ENCODE results near the gene JTB.
"Not testable (repeated sequence)": the region's sequence is repeated elsewhere in the genome, so short reads cannot be mapped to it uniquely, and the experiment has no call there.

The JTB gene

DNA sequence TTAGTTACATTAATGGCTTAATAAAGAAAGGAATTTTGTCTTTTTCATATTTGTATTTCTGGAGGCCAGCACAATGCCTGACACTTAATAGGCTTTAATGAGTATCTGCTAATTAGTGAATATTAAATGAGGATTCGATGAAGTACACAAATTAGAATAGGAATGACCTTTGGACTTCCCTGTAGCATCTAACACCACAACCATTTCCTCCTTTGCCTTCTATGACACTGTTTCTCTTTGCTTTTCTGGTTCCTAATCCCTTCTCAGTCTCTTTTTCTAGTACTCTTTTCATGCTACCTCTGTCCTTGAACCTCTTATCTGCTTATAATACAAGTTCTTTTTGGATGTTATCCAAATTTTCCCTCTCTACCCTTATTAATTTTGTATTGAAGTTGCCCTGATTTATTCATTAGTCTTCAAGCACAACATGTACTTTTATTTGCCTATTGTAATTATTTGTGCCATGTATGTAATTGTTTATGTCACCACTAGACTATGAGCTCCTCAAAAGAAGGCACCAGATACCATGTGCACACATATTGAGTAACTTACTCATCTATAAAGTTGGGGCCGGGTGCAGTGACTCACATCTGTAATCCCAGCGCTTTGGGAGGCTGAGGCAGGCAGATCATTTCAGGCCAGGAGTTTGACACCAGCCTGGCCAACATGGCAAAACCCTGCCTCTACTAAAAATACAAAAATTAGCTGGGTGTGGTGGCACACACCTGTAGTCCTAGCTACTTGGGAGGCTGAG, 36.9 kb upstream of the JTB start:
- Histone ChIP-seq H3K9me2 (replicated peaks; ENCODE audit: control insufficient read depth, low read length) (no peaks in the 10 kb centered on the region), H3K4me2 (ENCODE audit: low read length) (no peak overlapping the region), H3F3A (ENCODE audit: control insufficient read depth, insufficient read depth) (no peaks in the 10 kb centered on the region), H3K79me2 (ENCODE audit: control insufficient read depth, low read length) (no peaks in the 10 kb centered on the region), H3K9me3 (ENCODE audit: control insufficient read depth, insufficient read depth, low read length) (no peaks in the 10 kb centered on the region), H3K27me3 (ENCODE audit: control insufficient read depth, low read length) (no peaks in the 10 kb centered on the region), H3K36me3 (ENCODE audit: control insufficient read depth, low read length) (no peaks in the 10 kb centered on the region), H3K4me1 (ENCODE audit: control insufficient read depth, low read length) (no peaks in the 10 kb centered on the region), H4K20me1 (ENCODE audit: control insufficient read depth, insufficient read depth, low read depth, low read length) (no peaks in the 10 kb centered on the region), H3K4me3 (ENCODE audit: low read length) (no peak overlapping the region), H3K27ac (ENCODE audit: low read depth, low read length) (no peak overlapping the region)
- TF ChIP-seq, protein P1, sequence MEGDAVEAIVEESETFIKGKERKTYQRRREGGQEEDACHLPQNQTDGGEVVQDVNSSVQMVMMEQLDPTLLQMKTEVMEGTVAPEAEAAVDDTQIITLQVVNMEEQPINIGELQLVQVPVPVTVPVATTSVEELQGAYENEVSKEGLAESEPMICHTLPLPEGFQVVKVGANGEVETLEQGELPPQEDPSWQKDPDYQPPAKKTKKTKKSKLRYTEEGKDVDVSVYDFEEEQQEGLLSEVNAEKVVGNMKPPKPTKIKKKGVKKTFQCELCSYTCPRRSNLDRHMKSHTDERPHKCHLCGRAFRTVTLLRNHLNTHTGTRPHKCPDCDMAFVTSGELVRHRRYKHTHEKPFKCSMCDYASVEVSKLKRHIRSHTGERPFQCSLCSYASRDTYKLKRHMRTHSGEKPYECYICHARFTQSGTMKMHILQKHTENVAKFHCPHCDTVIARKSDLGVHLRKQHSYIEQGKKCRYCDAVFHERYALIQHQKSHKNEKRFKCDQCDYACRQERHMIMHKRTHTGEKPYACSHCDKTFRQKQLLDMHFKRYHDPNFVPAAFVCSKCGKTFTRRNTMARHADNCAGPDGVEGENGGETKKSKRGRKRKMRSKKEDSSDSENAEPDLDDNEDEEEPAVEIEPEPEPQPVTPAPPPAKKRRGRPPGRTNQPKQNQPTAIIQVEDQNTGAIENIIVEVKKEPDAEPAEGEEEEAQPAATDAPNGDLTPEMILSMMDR (IDR thresholded peaks at IDR 0.05; ENCODE audit: low read depth, low read length, poor library complexity, severe bottlenecking) = no peak
- TF ChIP-seq EZH2phosphoT487 (IDR thresholded peaks at IDR 0.05; ENCODE audit: borderline replicate concordance, low read length) = no peak

DNA sequence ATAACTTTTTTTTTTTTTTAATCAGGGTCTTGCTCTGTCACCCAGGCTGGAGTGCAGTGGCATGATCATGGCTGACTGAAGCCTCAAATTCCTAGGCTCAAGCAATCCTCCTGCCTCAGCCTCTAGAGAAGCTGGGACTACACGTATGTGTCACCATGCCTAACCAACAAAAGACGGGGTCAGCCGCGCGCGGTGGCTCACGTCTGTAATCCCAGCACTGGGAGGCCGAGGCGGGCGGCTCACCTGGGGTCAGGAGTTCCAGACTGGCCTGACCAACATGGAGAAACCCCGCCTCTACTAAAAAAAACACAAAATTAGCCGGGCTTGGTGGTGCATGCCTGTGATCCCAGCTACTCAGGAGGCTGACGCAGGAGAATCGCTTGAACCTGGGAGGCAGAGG, 35.1 kb upstream of the JTB start:
- not testable (repeated sequence) for H3F3A ChIP-seq (ENCODE audit: control insufficient read depth, insufficient read depth); H3K9me3 ChIP-seq (ENCODE audit: control insufficient read depth, insufficient read depth, low read length)

DNA sequence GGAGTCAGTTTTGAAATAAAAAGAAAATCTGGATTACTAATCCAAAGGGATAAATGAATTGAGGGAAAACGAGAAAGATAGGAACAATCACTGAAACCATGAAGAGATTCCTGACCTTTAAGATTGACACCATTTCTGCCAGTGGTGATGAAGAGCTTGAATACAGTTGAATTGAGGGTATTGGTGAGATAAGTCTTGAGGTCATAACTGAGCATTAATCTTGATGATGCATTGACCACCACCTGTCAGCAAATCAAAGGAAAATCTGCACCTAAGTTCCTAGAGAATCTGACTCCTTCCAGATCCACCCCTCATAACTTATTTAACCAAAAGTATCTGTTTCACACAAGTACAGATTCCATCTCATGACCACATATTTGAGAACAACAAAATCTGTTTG, 34.7 kb upstream of the JTB start:
- Histone ChIP-seq H4K20me1 (ENCODE audit: control insufficient read depth, insufficient read depth, low read depth, low read length) (no peaks in the 10 kb centered on the region), H3K27ac (ENCODE audit: low read depth, low read length) (no peak overlapping the region), H3K9me3 (ENCODE audit: control insufficient read depth, insufficient read depth, low read length) (no peaks in the 10 kb centered on the region), H3K4me3 (ENCODE audit: low read length) (no peak overlapping the region), H3F3A (ENCODE audit: control insufficient read depth, insufficient read depth) (no peaks in the 10 kb centered on the region), H3K4me2 (ENCODE audit: low read length) (no peak overlapping the region), H3K9me2 (replicated peaks; ENCODE audit: control insufficient read depth, low read length) (no peaks in the 10 kb centered on the region), H3K4me1 (ENCODE audit: control insufficient read depth, low read length) (no peaks in the 10 kb centered on the region), H3K36me3 (ENCODE audit: control insufficient read depth, low read length) (no peaks in the 10 kb centered on the region), H3K79me2 (ENCODE audit: control insufficient read depth, low read length) (no peaks in the 10 kb centered on the region), H3K27me3 (ENCODE audit: control insufficient read depth, low read length) (no peaks in the 10 kb centered on the region)
- TF ChIP-seq EZH2phosphoT487 (IDR thresholded peaks at IDR 0.05; ENCODE audit: borderline replicate concordance, low read length) = no peak
- TF ChIP-seq, protein P1 (IDR thresholded peaks at IDR 0.05; ENCODE audit: low read depth, low read length, poor library complexity, severe bottlenecking) = no peak

More for the DNA sequence above, 35.1 kb upstream of the JTB start:
- not testable (repeated sequence) for H3K36me3 ChIP-seq (ENCODE audit: control insufficient read depth, low read length); H3K4me2 ChIP-seq (ENCODE audit: low read length); H4K20me1 ChIP-seq (ENCODE audit: control insufficient read depth, insufficient read depth, low read depth, low read length); H3K79me2 ChIP-seq (ENCODE audit: control insufficient read depth, low read length); H3K27me3 ChIP-seq (ENCODE audit: control insufficient read depth, low read length); H3K9me2 ChIP-seq (replicated peaks; ENCODE audit: control insufficient read depth, low read length); H3K4me1 ChIP-seq (ENCODE audit: control insufficient read depth, low read length); H3K4me3 ChIP-seq (ENCODE audit: low read length); H3K27ac ChIP-seq (ENCODE audit: low read depth, low read length)

DNA sequence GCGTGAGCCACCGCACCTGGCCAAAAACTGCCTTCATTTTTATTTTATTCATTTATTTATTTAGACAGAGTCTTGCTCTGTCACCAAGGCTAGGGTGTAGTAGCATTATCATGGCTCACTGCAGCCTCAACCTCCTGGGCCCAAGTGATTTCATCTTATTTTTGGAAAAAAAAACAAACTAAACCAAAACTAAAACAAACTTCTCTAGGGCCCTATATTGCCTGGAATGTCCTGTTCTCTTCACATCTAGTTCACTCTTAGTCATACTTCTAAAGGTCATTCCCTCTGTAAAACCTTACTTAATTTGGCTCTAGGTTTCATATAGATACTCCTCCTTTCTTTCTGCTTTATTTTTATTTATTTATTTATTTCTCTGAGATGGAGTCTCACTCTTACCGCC, 28.7 kb upstream of the JTB start:
- H3F3A ChIP-seq (ENCODE audit: control insufficient read depth, insufficient read depth) = no peaks in the 10 kb centered on the region
- no peaks in the 10 kb centered on the region for H3K4me1 ChIP-seq (ENCODE audit: control insufficient read depth, low read length)
- no peaks in the 10 kb centered on the region for H4K20me1 ChIP-seq (ENCODE audit: control insufficient read depth, insufficient read depth, low read depth, low read length)
- H3K79me2 ChIP-seq (ENCODE audit: control insufficient read depth, low read length) = no peaks in the 10 kb centered on the region
- H3K4me2 ChIP-seq (ENCODE audit: low read length) = no peak overlapping the region
- H3K27ac ChIP-seq (ENCODE audit: low read depth, low read length) = no peak overlapping the region
- no peaks in the 10 kb centered on the region for H3K9me3 ChIP-seq (ENCODE audit: control insufficient read depth, insufficient read depth, low read length)
- no peak overlapping the region for H3K4me3 ChIP-seq (ENCODE audit: low read length)
- no peaks in the 10 kb centered on the region for H3K36me3 ChIP-seq (ENCODE audit: control insufficient read depth, low read length)
- no peak for TF ChIP-seq EZH2phosphoT487 (IDR thresholded peaks at IDR 0.05; ENCODE audit: borderline replicate concordance, low read length)
- TF ChIP-seq, protein P1 (IDR thresholded peaks at IDR 0.05; ENCODE audit: low read depth, low read length, poor library complexity, severe bottlenecking) = no peak
- H3K27me3 ChIP-seq (ENCODE audit: control insufficient read depth, low read length) = no peaks in the 10 kb centered on the region
- no peaks in the 10 kb centered on the region for H3K9me2 ChIP-seq (replicated peaks; ENCODE audit: control insufficient read depth, low read length)

Data from DOHH2 (cell line).